Fibroblast of lung (primary cell): ENCODE results near the gene TMEM120A. TPM values are rescaled to one million over a fixed set of nuclear protein-coding genes. Genes with fewer than 3 reads are reported as not detected.

Source experiments
- DNase-seq, 2 donors: peaks; one replicate each; pipeline versions ENCODE4 v3.0.0 to v3.0.0-alpha.2; 2010; ENCODE audit warnings: low read depth in 2 of 2
- H2AFZ ChIP-seq: 2 replicates; pipeline ENCODE4 v1.5.1; 2012; ENCODE audit warnings: low read length, control low read depth, inconsistent platforms
- H3K27ac ChIP-seq: 2 replicates; pipeline ENCODE4 v1.5.1; 2011; ENCODE audit warnings: low read length, control low read depth; ENCODE audit not compliant: insufficient read depth
- H3K27me3 ChIP-seq: 2 replicates; pipeline ENCODE4 v1.5.1; 2011; ENCODE audit warnings: mild to moderate bottlenecking, low read length; ENCODE audit not compliant: control insufficient read depth, insufficient read depth
- H3K36me3 ChIP-seq: 2 replicates; pipeline ENCODE4 v1.5.1; 2011; ENCODE audit warnings: low read length; ENCODE audit not compliant: control insufficient read depth, insufficient read depth
- H3K4me1 ChIP-seq: 2 replicates; pipeline ENCODE4 v1.5.1; 2011; ENCODE audit warnings: low read length; ENCODE audit not compliant: control insufficient read depth, insufficient read depth; ENCODE audit errors: extremely low read depth
- H3K4me2 ChIP-seq: 2 replicates; pipeline ENCODE4 v1.5.1; 2011; ENCODE audit warnings: low read length, control low read depth; ENCODE audit not compliant: insufficient read depth; ENCODE audit errors: extremely low read depth
- H3K4me3 ChIP-seq, 4 experiments: fragments of 200-600 bp in 1 of 4; sonication (generic) in 1 of 4; replicated peaks in 1 of 4; 2 replicates each; pipeline ENCODE4 v1.5.1; 2011 to 2016; ENCODE audit warnings: low read length in 4 of 4, low read depth in 3 of 4, mild to moderate bottlenecking in 3 of 4, control low read depth in 2 of 4, inconsistent platforms in 1 of 4, mixed read lengths in 1 of 4; ENCODE audit not compliant: insufficient read depth in 1 of 4; ENCODE audit errors: control extremely low read depth in 1 of 4
- H3K79me2 ChIP-seq: 2 replicates; pipeline ENCODE4 v1.5.1; 2012; ENCODE audit warnings: mild to moderate bottlenecking, low read length, inconsistent platforms; ENCODE audit not compliant: control insufficient read depth, insufficient read depth
- H3K9ac ChIP-seq: 2 replicates; pipeline ENCODE4 v1.5.1; 2011; ENCODE audit warnings: mild to moderate bottlenecking, low read length, control low read depth; ENCODE audit not compliant: insufficient read depth
- H3K9me3 ChIP-seq: 2 replicates; pipeline ENCODE4 v1.5.1; 2012; ENCODE audit warnings: low read depth, low read length; ENCODE audit not compliant: control insufficient read depth, insufficient read depth
- H4K20me1 ChIP-seq: 2 replicates; pipeline ENCODE4 v1.5.1; 2011; ENCODE audit warnings: low read length; ENCODE audit not compliant: control insufficient read depth, insufficient read depth; ENCODE audit errors: extremely low read depth
- EZH2 ChIP-seq: IDR thresholded peaks from 2 replicates; pipeline ENCODE4 v1.5.1; 2012; ENCODE audit warnings: low read length, control low read depth, mild to moderate bottlenecking; ENCODE audit errors: missing control alignments
- polyA plus RNA-seq, 2 donors: library from polyadenylated mRNA; depleted of rRNA in 1 of 2; stranded (reverse) in 1 of 2; unstranded in 1 of 2; fragments of >200 nt; gene quantifications; 2 replicates each; pipeline ENCODE4 v1.2.1, GENCODE V29; 2011 to 2012; ENCODE audit warnings: missing spikeins in 1 of 2
- total RNA-seq: library from RNA; depleted of rRNA; stranded (reverse); fragments of >200 nt; gene quantifications from 2 replicates; pipeline ENCODE4 v1.2.1, GENCODE V29; 2014
- TF ChIP-seq, protein P1 (sequence below), 2 donors: IDR thresholded peaks in 1 of 2; conservative IDR thresholded peaks in 1 of 2; 1 replicate in 1 of 2; 2 replicates in 1 of 2; pipeline ENCODE4 v1.5.1; 2011 to 2012; ENCODE audit warnings: low read length in 2 of 2, control low read depth in 1 of 2, inconsistent platforms in 1 of 2, low read depth in 1 of 2, mild to moderate bottlenecking in 1 of 2

TMEM120A gene
- total and polyA plus RNA-seq, 2 donors (not counting 1 experiment from before 2014, with no cell fraction given) = 56.1 to 62.3 TPM

DNA sequence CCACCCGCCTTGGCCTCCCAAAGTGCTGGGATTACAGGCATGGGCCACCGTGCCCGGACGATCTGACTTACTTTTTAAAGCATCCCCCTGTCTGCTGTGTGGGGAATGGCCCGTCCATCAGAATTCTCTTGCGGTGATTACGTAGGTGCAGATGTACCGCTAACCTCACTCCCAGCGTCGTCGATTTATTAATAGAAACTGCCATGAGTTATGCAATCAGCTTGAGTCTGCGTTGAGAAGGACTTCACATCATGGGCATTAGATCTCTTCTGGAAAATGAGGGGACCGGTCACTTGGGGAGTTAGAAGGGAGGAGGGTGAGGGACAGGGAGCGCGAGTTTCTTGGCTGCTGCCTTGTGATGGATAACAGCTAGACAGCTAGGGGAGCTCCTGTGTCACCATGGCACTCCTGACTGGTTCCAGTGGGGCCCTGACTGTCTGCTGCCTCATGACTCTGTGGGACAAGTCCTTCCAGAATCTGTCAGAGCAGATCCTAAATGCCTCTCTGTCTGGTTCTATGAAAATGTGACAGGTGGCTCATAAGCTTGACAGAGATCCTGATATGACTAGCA is 44.2 kb downstream of the TMEM120A start:
- Histone ChIP-seq H3K9me3 (no peaks in the 10 kb centered on the region), H3K4me1 (peaks cover 3% of the 10 kb centered on the region), H3K79me2 (peaks cover 1% of the 10 kb centered on the region), H3K9ac (no peak overlapping the region), H4K20me1 (no peaks in the 10 kb centered on the region), H3K27me3 (no peaks in the 10 kb centered on the region), H3K4me2 (no peak overlapping the region), H3K27ac (peak overlapping the region; percentile 32), H3K36me3 (no peaks in the 10 kb centered on the region), H2AFZ (no peak overlapping the region), H3K4me3 (no peak overlapping the region)
- TF ChIP-seq, protein P1, sequence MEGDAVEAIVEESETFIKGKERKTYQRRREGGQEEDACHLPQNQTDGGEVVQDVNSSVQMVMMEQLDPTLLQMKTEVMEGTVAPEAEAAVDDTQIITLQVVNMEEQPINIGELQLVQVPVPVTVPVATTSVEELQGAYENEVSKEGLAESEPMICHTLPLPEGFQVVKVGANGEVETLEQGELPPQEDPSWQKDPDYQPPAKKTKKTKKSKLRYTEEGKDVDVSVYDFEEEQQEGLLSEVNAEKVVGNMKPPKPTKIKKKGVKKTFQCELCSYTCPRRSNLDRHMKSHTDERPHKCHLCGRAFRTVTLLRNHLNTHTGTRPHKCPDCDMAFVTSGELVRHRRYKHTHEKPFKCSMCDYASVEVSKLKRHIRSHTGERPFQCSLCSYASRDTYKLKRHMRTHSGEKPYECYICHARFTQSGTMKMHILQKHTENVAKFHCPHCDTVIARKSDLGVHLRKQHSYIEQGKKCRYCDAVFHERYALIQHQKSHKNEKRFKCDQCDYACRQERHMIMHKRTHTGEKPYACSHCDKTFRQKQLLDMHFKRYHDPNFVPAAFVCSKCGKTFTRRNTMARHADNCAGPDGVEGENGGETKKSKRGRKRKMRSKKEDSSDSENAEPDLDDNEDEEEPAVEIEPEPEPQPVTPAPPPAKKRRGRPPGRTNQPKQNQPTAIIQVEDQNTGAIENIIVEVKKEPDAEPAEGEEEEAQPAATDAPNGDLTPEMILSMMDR (conservative IDR thresholded peaks at IDR 0.05 in 1 of 2, IDR thresholded peaks at IDR 0.05 in 1 of 2; ENCODE audit: low read depth in 1 of 2, low read length in 2 of 2) = no peak
- TF ChIP-seq EZH2 = no peak
- DNase-seq = no peak

DNA sequence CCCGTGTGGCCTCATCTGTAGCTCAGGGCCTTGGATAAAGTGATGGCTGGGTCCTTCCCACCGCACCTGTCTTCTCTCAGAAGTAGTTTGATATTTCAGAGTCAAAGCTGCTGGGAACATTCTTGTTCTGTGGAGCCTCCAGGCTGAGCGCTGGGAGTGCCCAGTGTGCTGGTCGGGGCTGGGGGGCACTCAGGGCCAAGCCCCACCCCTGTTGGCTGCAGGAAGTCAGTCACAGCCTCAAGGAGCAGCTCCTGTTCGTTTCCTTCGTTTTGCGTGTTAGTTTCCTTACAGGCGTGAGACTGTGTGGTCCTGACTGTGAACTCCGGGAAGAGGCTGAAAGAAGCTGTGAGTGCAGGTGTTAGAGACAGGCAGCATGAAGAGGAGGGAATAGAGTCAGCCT is 46.2 kb downstream of the TMEM120A start:
- H3K79me2 ChIP-seq = peaks cover 1% of the 10 kb centered on the region
- no peaks in the 10 kb centered on the region for H3K9me3 ChIP-seq
- H3K36me3 ChIP-seq = no peaks in the 10 kb centered on the region
- no peaks in the 10 kb centered on the region for H3K27me3 ChIP-seq
- no peak overlapping the region for H3K4me3 ChIP-seq
- no peak overlapping the region for H2AFZ ChIP-seq
- H3K4me1 ChIP-seq = peaks cover 6% of the 10 kb centered on the region
- H3K27ac ChIP-seq = no peak overlapping the region
- no peak overlapping the region for H3K4me2 ChIP-seq
- H4K20me1 ChIP-seq = no peaks in the 10 kb centered on the region
- TF ChIP-seq EZH2 = no peak
- TF ChIP-seq, protein P1 (conservative IDR thresholded peaks at IDR 0.05 in 1 of 2, IDR thresholded peaks at IDR 0.05 in 1 of 2; ENCODE audit: low read depth in 1 of 2, low read length in 2 of 2) = no peak
- H3K9ac ChIP-seq = no peak overlapping the region
- DNase-seq = no peak

DNA sequence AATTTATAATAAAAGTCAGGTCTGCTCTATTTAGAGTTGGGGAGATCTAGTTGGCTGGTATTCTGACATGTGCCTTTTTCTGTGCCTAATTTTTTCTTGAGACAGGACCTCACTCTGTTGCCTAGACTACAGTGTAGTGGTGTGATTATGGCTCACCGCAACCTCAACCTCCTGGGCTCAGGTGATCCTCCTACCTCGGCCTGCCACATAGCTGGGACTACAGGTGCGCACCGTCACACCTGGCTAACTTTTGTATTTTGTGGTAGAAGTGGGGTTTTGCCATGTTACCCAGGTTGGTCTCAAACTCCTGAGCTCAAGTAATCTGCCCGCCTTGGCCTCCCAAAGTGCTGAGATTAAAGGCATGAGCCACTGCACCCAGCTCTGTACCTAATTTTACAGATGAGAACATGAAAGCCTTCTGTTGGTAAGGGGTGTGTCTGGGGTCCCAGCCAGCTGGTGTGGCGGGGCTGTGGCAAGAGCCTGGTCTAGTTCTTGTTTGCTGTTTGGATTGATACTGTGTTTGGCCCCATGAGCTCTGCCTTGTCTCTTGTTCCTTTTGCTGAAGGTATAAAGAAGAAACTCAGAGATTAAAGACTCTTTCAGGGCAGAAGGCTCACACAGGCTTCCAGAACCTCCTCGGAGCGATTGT is 48.1 kb downstream of the TMEM120A start:
- no peak for DNase-seq
- Histone ChIP-seq H2AFZ (no peak overlapping the region), H3K36me3 (no peaks in the 10 kb centered on the region), H3K27me3 (no peaks in the 10 kb centered on the region), H3K79me2 (peaks cover 1% of the 10 kb centered on the region), H3K27ac (no peak overlapping the region), H3K9ac (no peak overlapping the region), H4K20me1 (no peaks in the 10 kb centered on the region), H3K4me3 (no peak overlapping the region), H3K4me1 (peaks cover 6% of the 10 kb centered on the region), H3K9me3 (no peaks in the 10 kb centered on the region), H3K4me2 (no peak overlapping the region)
- TF ChIP-seq EZH2 = no peak
- TF ChIP-seq, protein P1 (conservative IDR thresholded peaks at IDR 0.05 in 1 of 2, IDR thresholded peaks at IDR 0.05 in 1 of 2; ENCODE audit: low read depth in 1 of 2, low read length in 2 of 2) = no peak
